K562 (cell line): ENCODE results near the gene BSPRY. TPM values are rescaled to one million over a fixed set of nuclear protein-coding genes. Genes with fewer than 3 reads are reported as not detected.

Experiments used
- CAMTA2 ChIP-seq: fragments of 250-450 bp; sonication (Bioruptor Pico); conservative IDR thresholded peaks from 2 replicates; pipeline ENCODE4 v1.5.1; 2022
- CTBP1 ChIP-seq: fragments of 450-650 bp; IDR thresholded peaks from 2 replicates; pipeline ENCODE4 v1.6.1; 2016; ENCODE audit warnings: borderline replicate concordance
- HDAC3 ChIP-seq: fragments of 450-650 bp; IDR thresholded peaks from 2 replicates; pipeline ENCODE4 v1.6.1; 2018; ENCODE audit warnings: borderline replicate concordance, mild to moderate bottlenecking, moderate library complexity; ENCODE audit not compliant: partially characterized antibody
- LARP7 ChIP-seq: fragments of 450-650 bp; IDR thresholded peaks from 2 replicates; pipeline ENCODE4 v1.6.1; 2016
- MTA1 ChIP-seq: fragments of 450-650 bp; IDR thresholded peaks from 2 replicates; pipeline ENCODE4 v1.6.1; 2017; ENCODE audit warnings: borderline replicate concordance
- PRPF4 ChIP-seq: fragments of 200-400 bp; formaldehyde crosslinking; IDR thresholded peaks from one replicate; pipeline ENCODE4 v1.6.1; 2017; ENCODE audit warnings: low read length, low read depth, mild to moderate bottlenecking; ENCODE audit not compliant: insufficient read depth, poor library complexity, severe bottlenecking
- SMC3 ChIP-seq: conservative IDR thresholded peaks from 2 replicates; pipeline ENCODE4 v1.6.1; 2011; ENCODE audit warnings: low read depth, low read length, improper control_type of control experiment; ENCODE audit not compliant: insufficient read depth
- SRSF3 ChIP-seq: fragments of 200-400 bp; formaldehyde crosslinking; IDR thresholded peaks from 2 replicates; pipeline ENCODE4 v1.6.1; 2016; ENCODE audit warnings: mild to moderate bottlenecking, low read length, moderate library complexity; ENCODE audit not compliant: insufficient read depth
- ZFP1 ChIP-seq: fragments of 450-650 bp; formaldehyde crosslinking; IDR thresholded peaks from 2 replicates; pipeline ENCODE4 v1.4.0; 2020; ENCODE audit warnings: mild to moderate bottlenecking, mixed read lengths
- ZFP30 ChIP-seq: fragments of 250-450 bp; sonication (Bioruptor Pico); IDR thresholded peaks from 2 replicates; pipeline ENCODE4 v1.8.0; 2022; ENCODE audit warnings: moderate library complexity, mild to moderate bottlenecking, inconsistent platforms, borderline replicate concordance
- ZFP36 ChIP-seq: fragments of 150-350 bp; IDR thresholded peaks from 2 replicates; pipeline ENCODE4 v1.6.1; 2018; ENCODE audit warnings: low read length, low read depth; ENCODE audit not compliant: partially characterized antibody
- ZNF668 ChIP-seq: fragments of 250-450 bp; sonication (Bioruptor Pico); IDR thresholded peaks from 2 replicates; pipeline ENCODE4 v1.8.0; 2022; ENCODE audit warnings: mild to moderate bottlenecking, inconsistent platforms
- polyA plus RNA-seq, 8 experiments: library from polyadenylated mRNA; depleted of rRNA in 4 of 8; stranded (reverse) in 5 of 8; unstranded in 3 of 8; fragments of >200 nt; fragmentation: Nextera tagmentation in 2 of 8; fragmentation: Illumina TruSeq in 1 of 8; extraction: Ambion mirVana in 2 of 8; extraction: Trizol in 1 of 8; gene quantifications; 2 replicates each; pipeline versions ENCODE4 v1.2.1 to v1.2.3, GENCODE V29; 2011 to 2014; ENCODE audit warnings: inconsistent platforms in 1 of 8, missing spikeins in 1 of 8
- total RNA-seq, 7 experiments: library from RNA; depleted of rRNA in 6 of 7; stranded (reverse); fragments of >200 nt in 6 of 7; fragmentation: Illumina TruSeq in 2 of 7; extraction: Trizol in 2 of 7; gene quantifications; 2 replicates each; pipeline versions ENCODE4 v1.2.1 to v1.2.3, GENCODE V29; 2011 to 2021; ENCODE audit warnings: low replicate concordance in 1 of 7
- TF ChIP-seq, protein P1 (sequence below): fragments of 250-450 bp; sonication (Bioruptor Pico); IDR thresholded peaks from 2 replicates; pipeline ENCODE4 v1.4.0; 2020; ENCODE audit warnings: mild to moderate bottlenecking, moderate library complexity, borderline replicate concordance
- TF ChIP-seq, protein P2 (sequence below): fragments of 450-650 bp; conservative IDR thresholded peaks from 2 replicates; pipeline ENCODE4 v1.6.1; 2016; ENCODE audit warnings: missing genetic modification characterization, low read depth, mild to moderate bottlenecking, control low read depth, missing compliant biosample characterization
- TF ChIP-seq, protein P3 (sequence below): fragments of 250-450 bp; sonication (Bioruptor Pico); IDR thresholded peaks from 2 replicates; pipeline ENCODE4 v1.4.0; 2020; ENCODE audit warnings: mild to moderate bottlenecking, moderate library complexity
- TF ChIP-seq, protein P4 (sequence below): fragments of 450-650 bp; formaldehyde crosslinking; IDR thresholded peaks from 2 replicates; pipeline ENCODE4 v1.4.0; 2020; ENCODE audit warnings: mild to moderate bottlenecking, mixed read lengths
- TF ChIP-seq, protein P5 (sequence below): IDR thresholded peaks from 2 replicates; pipeline ENCODE4 v1.6.1; 2011; ENCODE audit not compliant: insufficient read length; ENCODE audit errors: extremely low read depth

Gene BSPRY
- total and polyA plus RNA-seq, 9 of the 15 experiments (the other 6 are each of a cell fraction or from before 2014, with no cell fraction given), result 0.07 to 0.67 (median 0.18) TPM

DNA sequence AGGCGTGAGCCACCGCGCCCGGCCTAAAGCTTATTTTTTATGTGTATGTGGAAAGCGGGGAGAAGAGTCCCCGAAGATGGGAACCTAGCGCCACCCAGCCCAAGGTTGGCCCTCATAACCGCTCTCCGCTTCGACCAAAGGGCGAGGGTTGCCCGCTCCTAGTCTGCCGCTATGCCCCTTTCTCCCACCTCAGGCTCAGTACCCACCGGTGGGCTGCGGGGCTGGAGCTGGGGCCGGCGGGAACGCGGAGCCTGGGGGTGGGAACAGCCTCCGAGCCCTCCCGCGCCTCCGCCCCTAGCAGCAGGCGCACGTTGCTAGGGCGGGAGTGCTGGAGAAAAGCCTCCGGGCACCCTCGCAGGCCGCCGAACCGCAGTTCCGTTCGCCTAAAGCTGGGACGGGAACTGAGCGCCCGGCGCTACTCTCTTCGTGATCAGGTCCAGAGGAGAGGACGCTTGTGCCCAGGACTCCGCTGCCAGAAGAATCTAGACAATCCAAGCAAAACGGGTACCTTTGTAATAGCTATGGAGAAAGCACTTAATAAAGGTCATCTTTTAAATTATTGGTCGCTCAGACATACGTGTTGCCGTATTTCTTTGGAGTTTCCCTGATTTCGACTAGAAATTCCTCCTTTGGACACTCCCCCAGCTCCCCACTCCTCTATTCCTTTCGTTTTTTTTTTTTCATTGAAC, 9.2 kb upstream of the BSPRY start, which contains the start of gene WDR31 (continued):
- TF ChIP-seq, protein P1, sequence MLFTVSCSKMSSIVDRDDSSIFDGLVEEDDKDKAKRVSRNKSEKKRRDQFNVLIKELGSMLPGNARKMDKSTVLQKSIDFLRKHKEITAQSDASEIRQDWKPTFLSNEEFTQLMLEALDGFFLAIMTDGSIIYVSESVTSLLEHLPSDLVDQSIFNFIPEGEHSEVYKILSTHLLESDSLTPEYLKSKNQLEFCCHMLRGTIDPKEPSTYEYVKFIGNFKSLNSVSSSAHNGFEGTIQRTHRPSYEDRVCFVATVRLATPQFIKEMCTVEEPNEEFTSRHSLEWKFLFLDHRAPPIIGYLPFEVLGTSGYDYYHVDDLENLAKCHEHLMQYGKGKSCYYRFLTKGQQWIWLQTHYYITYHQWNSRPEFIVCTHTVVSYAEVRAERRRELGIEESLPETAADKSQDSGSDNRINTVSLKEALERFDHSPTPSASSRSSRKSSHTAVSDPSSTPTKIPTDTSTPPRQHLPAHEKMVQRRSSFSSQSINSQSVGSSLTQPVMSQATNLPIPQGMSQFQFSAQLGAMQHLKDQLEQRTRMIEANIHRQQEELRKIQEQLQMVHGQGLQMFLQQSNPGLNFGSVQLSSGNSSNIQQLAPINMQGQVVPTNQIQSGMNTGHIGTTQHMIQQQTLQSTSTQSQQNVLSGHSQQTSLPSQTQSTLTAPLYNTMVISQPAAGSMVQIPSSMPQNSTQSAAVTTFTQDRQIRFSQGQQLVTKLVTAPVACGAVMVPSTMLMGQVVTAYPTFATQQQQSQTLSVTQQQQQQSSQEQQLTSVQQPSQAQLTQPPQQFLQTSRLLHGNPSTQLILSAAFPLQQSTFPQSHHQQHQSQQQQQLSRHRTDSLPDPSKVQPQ, result no peak
- TF ChIP-seq, protein P2, sequence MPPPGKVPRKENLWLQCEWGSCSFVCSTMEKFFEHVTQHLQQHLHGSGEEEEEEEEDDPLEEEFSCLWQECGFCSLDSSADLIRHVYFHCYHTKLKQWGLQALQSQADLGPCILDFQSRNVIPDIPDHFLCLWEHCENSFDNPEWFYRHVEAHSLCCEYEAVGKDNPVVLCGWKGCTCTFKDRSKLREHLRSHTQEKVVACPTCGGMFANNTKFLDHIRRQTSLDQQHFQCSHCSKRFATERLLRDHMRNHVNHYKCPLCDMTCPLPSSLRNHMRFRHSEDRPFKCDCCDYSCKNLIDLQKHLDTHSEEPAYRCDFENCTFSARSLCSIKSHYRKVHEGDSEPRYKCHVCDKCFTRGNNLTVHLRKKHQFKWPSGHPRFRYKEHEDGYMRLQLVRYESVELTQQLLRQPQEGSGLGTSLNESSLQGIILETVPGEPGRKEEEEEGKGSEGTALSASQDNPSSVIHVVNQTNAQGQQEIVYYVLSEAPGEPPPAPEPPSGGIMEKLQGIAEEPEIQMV (tag), result no peak
- TF ChIP-seq, protein P3, sequence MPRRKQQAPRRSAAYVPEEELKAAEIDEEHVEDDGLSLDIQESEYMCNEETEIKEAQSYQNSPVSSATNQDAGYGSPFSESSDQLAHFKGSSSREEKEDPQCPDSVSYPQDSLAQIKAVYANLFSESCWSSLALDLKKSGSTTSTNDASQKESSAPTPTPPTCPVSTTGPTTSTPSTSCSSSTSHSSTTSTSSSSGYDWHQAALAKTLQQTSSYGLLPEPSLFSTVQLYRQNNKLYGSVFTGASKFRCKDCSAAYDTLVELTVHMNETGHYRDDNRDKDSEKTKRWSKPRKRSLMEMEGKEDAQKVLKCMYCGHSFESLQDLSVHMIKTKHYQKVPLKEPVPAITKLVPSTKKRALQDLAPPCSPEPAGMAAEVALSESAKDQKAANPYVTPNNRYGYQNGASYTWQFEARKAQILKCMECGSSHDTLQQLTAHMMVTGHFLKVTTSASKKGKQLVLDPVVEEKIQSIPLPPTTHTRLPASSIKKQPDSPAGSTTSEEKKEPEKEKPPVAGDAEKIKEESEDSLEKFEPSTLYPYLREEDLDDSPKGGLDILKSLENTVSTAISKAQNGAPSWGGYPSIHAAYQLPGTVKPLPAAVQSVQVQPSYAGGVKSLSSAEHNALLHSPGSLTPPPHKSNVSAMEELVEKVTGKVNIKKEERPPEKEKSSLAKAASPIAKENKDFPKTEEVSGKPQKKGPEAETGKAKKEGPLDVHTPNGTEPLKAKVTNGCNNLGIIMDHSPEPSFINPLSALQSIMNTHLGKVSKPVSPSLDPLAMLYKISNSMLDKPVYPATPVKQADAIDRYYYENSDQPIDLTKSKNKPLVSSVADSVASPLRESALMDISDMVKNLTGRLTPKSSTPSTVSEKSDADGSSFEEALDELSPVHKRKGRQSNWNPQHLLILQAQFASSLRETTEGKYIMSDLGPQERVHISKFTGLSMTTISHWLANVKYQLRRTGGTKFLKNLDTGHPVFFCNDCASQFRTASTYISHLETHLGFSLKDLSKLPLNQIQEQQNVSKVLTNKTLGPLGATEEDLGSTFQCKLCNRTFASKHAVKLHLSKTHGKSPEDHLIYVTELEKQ (CRISPR knock-in tag), result no peak
- TF ChIP-seq MTA1, result 0 out of 2 replicates have a peak, but pooled peaks have one; percentile 41
- no peak for TF ChIP-seq SRSF3
- TF ChIP-seq ZFP1 (CRISPR knock-in tag), result no peak
- no peak for TF ChIP-seq HDAC3
- no peak for TF ChIP-seq CAMTA2
- TF ChIP-seq, protein P4, sequence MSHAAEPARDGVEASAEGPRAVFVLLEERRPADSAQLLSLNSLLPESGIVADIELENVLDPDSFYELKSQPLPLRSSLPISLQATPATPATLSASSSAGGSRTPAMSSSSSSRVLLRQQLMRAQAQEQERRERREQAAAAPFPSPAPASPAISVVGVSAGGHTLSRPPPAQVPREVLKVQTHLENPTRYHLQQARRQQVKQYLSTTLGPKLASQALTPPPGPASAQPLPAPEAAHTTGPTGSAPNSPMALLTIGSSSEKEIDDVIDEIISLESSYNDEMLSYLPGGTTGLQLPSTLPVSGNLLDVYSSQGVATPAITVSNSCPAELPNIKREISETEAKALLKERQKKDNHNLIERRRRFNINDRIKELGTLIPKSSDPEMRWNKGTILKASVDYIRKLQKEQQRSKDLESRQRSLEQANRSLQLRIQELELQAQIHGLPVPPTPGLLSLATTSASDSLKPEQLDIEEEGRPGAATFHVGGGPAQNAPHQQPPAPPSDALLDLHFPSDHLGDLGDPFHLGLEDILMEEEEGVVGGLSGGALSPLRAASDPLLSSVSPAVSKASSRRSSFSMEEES (CRISPR knock-in tag), result no peak
- TF ChIP-seq, protein P5, sequence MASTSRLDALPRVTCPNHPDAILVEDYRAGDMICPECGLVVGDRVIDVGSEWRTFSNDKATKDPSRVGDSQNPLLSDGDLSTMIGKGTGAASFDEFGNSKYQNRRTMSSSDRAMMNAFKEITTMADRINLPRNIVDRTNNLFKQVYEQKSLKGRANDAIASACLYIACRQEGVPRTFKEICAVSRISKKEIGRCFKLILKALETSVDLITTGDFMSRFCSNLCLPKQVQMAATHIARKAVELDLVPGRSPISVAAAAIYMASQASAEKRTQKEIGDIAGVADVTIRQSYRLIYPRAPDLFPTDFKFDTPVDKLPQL, result no peak
- TF ChIP-seq ZNF668, result no peak
- TF ChIP-seq ZFP30 (CRISPR knock-in tag), result no peak
- TF ChIP-seq LARP7, result no peak
- TF ChIP-seq ZFP36, result no peak
- no peak for TF ChIP-seq PRPF4
- TF ChIP-seq CTBP1, result peak; percentile 86
- no peak for TF ChIP-seq SMC3
